HG03108 (cell line): ENCODE data around the gene L2HGDH.
"Not testable (repeated sequence)": the region's sequence is repeated elsewhere in the genome, so short reads cannot be mapped to it uniquely, and the experiment has no call there.

Experiments
- ATAC-seq: cut with Tn5 transposase; IDR thresholded peaks from one replicate; pipeline ENCODE4 v1.9.1; 2021; ENCODE audit warnings: moderate library complexity; ENCODE audit not compliant: unreplicated experiment

Gene L2HGDH

GRCh38 chr14:50340045-50340444 is 28.0 kb upstream of the L2HGDH start:
- no peak for ATAC-seq

GRCh38 chr14:50339178-50339804 is 27.3 kb upstream of the L2HGDH start:
- ATAC-seq, result no peak

DNA sequence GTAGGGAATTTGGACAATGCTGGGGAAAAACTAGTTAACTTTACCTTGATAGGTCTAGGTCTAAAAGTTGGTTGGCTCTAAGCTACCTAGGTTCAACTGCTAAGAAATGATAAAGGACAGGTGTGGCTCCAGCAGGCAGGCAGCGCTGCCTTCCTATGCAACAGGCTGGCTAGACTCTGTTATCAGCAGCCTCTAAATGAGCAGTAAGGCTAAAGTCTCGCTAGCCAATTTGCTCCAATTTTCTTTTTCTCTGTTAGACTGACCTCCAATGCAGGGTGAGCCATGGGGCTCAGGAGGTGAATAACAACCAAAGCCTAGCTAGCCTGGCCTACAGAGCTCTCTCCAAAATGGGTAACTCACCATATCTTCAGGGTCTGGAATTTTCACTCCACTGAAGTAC is 26.6 kb upstream of the L2HGDH start:
- ATAC-seq, result no peak

- no peak for ATAC-seq
Observed at GRCh38 chr14:50335989-50336824, 24.2 kb upstream of the L2HGDH start.

DNA sequence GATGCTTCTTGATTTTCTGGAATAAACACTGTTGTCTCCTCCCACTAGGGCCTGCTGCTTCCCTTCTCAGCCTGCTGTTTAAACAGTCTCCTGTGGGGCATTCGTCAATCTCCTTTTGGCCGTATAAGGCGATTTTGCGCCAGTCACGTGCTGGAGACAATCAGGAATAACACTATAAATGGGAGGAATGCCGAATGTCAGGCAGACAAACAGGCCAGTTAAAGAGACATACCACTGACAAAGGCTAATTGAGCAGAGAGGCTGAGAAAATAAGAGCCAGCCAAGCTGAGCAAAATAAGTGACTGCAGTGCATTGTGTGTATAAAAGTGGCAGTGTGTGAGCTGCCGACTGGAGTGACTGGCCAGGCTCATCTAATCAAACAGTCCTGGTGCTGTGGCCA is 23.4 kb upstream of the L2HGDH start:
- ATAC-seq, result no peak

GRCh38 chr14:50334211-50334610 is 22.2 kb upstream of the L2HGDH start:
- ATAC-seq, result no peak

- ATAC-seq, result no peak
Observed at GRCh38 chr14:50333014-50333509, 21.0 kb upstream of the L2HGDH start.

- no peak for ATAC-seq
Observed at GRCh38 chr14:50331596-50331995, 19.6 kb upstream of the L2HGDH start.

DNA sequence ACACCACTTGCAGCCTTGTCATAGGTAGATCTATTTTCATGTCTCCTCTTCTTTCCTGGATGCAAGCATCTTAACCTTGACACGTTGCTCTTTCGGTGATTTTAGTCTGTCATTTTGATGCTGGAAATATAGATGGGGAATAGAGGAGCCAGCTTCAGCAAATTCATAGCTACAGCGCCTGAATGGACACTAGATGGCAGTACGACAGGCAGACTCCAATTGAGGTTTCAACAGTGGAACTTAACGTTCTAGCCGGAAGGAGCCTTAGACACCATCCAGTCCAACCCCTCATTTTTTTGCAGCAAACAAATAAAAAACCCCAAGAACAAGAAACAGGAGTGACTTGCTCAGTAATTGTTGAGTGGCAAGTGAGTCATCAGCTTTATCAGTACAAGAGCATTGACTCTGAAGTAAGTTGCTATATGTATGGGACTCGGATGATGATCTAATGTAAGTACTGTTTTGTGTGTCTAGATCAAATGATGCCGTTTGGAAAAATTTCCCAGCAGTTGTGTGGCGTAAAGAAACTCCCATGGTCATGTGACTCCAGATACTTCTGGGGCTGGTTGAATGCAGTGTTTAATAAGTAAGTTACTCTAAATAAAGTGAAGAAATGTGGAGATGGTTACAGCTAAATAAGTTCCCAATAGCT is 9.1 kb upstream of the L2HGDH start:
- peak; percentile 87 for ATAC-seq

DNA sequence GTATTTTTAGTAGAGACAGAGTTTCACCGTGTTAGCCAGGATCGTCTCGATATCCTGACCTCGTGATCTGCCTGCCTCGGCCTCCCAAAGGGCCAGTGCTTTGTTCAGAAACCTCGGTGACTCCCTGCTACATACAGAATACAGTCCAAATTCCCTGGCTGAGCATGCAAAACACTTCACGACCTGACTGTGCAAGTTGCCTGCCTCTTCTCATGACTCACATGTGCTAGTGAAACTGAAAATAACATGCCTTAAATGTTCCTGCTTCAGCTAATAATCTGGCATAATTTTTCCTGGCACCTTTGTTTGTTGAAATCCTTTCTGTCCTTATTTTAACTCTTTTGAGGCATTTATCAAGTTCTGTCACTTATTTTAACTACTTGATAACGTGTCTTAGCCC is 8.3 kb upstream of the L2HGDH start:
- ATAC-seq, result no peak

- no peak for ATAC-seq
Observed at GRCh38 chr14:50319721-50320120, 7.7 kb upstream of the L2HGDH start.

GRCh38 chr14:50319293-50319692 is 7.3 kb upstream of the L2HGDH start:
- no peak for ATAC-seq

DNA sequence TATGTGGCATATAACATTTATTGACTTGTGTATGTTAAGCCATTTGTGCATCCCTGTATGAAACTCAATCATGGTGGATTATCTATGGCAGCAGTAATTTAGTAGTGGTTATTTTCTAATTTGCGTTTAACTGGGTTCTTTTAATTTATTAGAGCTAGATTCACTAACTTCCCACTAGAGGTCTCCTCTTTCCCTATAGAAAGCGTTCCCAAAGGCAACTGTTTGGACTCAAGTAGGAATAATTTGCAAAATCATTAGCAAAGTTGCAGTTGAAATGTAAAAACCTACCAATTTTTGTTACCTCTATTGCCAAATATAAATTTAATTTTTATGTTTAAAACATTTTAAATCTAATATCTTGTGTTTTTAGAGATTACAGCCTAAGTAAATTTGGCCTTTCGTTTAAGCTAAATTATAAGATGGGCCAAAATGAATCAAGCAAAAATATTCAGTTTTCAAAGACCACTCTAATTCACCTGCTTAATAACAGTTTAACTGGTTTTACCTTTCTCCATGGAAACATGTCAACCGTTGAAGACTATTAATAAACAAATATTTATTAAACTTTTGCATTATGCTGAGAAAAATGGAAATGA is 6.1 kb upstream of the L2HGDH start:
- ATAC-seq, result no peak

DNA sequence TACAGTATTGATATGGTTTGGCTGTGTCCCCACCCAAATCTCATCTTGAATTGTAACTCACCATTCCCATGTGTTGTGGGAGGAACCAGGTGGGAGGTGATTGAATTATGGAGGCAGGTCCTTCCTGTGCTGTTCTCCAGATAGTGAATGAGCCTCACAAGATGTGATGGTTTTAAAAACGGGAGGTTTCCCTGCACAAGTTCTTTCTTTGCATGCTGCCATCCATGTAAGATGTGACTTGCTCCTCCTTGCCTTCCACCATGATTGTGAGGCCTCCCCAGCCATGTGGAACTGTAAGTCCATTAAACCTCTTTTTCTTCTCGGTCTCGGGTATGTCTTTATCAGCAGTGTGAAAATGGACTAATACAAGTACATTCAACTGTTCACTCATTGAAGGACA is 2.1 kb upstream of the L2HGDH start:
- not testable (repeated sequence) for ATAC-seq

DNA sequence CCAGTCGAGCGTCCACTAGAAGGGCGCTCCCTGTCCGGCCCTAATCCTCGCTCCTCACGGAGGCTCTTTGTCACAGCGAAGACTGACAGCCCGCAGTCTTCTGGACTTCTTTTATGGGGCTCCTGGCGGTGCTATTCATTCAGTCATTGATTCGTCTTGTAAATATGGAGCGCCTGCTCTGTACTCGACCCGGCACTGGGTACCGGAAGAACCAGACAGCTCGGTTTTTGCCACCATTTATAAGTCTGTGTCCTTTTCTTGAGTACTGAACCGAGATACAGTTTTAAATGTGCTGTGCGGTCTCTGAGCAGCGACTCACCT is 665 bp upstream of the L2HGDH start:
- no peak for ATAC-seq

DNA sequence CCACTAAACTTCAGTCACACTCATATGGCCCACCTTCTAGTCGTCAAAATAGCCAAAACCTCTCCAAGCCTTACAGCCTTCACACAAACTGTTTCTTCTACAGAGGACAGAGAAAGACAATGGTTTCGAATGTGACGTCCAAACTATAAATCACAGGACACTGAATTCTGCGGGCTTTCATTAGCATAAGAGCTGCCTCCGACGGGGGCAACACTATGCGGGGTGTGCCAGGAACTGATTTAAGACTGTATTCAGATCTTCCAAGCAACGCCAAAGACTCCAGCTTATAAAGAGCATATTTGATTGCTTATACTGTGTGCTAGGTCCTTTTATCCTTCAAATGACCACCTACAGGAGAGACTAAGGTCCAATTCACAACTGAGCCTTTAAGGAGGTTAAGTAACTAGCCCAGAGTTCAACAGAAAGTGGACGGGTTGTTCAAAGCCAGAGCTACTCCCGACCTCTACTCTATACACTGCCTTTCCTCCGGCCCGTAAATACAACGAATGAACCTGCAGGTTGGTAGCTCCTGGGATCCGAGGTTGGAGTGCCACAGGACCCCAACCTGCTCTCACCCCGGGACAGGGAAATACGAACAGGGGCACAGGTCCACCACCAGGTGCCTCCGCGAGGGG is 575 bp downstream of the L2HGDH start:
- ATAC-seq, result no peak

DNA sequence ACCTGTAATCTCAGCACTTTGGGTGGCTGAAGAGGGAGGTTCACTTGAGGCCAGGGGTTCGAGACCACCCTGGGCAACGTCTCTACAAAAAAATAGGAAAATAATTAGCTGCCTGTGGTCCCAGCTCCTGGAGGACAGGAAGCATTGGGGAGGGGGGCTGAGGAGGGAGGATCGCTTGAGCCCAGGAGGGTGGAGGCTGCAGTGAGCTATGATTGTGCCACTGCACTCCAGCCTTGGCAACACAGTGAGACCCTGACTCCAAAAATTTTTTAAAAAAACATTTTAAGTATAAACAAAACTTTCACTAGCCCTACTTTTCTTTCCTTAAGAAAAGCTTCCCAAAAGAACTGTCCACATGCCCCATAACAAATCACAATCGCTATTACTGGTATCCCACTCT is 1.6 kb downstream of the L2HGDH start:
- no peak for ATAC-seq

DNA sequence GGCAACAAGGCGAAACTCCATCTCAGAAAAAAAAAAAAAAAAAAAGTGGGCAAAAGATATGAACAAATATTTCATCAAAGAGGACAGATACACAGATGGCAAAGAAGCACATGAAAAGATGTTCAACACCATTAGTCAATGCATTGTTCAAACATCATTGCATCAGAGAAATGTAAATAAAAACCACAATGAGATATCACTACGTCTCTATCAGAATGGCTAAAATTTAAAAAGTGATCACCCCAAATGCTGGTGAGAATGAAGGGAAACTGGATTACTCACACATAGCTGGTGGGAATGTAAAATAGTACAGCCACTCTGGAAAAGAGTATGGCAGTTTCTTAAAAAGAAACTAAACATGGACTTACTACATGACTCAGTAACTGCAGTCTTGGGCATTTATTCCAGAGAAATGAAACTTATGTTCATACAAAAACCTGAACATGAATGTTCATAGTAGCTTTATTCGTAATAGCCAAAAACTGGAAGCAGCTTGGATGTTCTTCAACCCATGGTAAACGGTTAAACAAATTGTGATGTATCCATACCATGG is 3.6 kb downstream of the L2HGDH start:
- no peak for ATAC-seq

GRCh38 chr14:50303744-50304471 is 8.1 kb downstream of the L2HGDH start:
- no peak for ATAC-seq

- ATAC-seq, result no peak
Observed at GRCh38 chr14:50301914-50302313, 10.1 kb downstream of the L2HGDH start.
